Measurements from ENCODE around the gene ADAD2. TPM values are rescaled to one million over a fixed set of nuclear protein-coding genes. Genes with fewer than 3 reads are reported as not detected.

The ADAD2 gene
- total RNA-seq, 1 donor from 2014 or later: not detected

GRCh38 chr16:84236671-84237070 lies 45.7 kb downstream of the ADAD2 start:
- H3K9me3 ChIP-seq (ENCODE audit: insufficient read depth, low read depth, low read length): no peaks in the 10 kb centered on the region
- Mint-ChIP-seq H3K4me1 (ENCODE audit: low read depth, unreplicated experiment) (no peaks in the 10 kb centered on the region), H3K27ac (ENCODE audit: unreplicated experiment) (no peak overlapping the region), H3K27me3 (ENCODE audit: low read depth, unreplicated experiment) (peaks cover 70% of the 10 kb centered on the region), H3K4me3 (ENCODE audit: unreplicated experiment) (no peak overlapping the region), H3K9me3 (ENCODE audit: unreplicated experiment) (no peaks in the 10 kb centered on the region), H3K36me3 (ENCODE audit: low read depth, unreplicated experiment) (no peaks in the 10 kb centered on the region)
- H3K4me3 ChIP-seq (ENCODE audit: insufficient read depth, low read depth, low read length): no peak overlapping the region
- no peak overlapping the region for H3K9ac ChIP-seq (ENCODE audit: low read length)
- FAIRE-seq (no peak), DNase-seq (ENCODE audit: low read depth) (no peak)
- TF ChIP-seq, protein P1, sequence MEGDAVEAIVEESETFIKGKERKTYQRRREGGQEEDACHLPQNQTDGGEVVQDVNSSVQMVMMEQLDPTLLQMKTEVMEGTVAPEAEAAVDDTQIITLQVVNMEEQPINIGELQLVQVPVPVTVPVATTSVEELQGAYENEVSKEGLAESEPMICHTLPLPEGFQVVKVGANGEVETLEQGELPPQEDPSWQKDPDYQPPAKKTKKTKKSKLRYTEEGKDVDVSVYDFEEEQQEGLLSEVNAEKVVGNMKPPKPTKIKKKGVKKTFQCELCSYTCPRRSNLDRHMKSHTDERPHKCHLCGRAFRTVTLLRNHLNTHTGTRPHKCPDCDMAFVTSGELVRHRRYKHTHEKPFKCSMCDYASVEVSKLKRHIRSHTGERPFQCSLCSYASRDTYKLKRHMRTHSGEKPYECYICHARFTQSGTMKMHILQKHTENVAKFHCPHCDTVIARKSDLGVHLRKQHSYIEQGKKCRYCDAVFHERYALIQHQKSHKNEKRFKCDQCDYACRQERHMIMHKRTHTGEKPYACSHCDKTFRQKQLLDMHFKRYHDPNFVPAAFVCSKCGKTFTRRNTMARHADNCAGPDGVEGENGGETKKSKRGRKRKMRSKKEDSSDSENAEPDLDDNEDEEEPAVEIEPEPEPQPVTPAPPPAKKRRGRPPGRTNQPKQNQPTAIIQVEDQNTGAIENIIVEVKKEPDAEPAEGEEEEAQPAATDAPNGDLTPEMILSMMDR (IDR thresholded peaks at IDR 0.05; ENCODE audit: insufficient read depth, low read depth, low read length): no peak
- no peak for TF ChIP-seq EZH2 (IDR thresholded peaks at IDR 0.05; ENCODE audit: insufficient read depth, low read length)
- H3K27ac ChIP-seq (ENCODE audit: low read depth, low read length): no peak overlapping the region
- H3K79me2 ChIP-seq (ENCODE audit: insufficient read depth, low read length): no peaks in the 10 kb centered on the region
- H3K27me3 ChIP-seq (ENCODE audit: insufficient read depth, low read length): peaks cover 16% of the 10 kb centered on the region
- no peaks in the 10 kb centered on the region for H4K20me1 ChIP-seq (ENCODE audit: insufficient read depth, low read length)
- no peaks in the 10 kb centered on the region for H3K36me3 ChIP-seq (ENCODE audit: insufficient read depth, low read length)
- no peak overlapping the region for H2AFZ ChIP-seq (ENCODE audit: low read depth, low read length)
- H3K4me1 ChIP-seq (ENCODE audit: insufficient read depth, low read length): no peaks in the 10 kb centered on the region
- no peak overlapping the region for H3K4me2 ChIP-seq (ENCODE audit: low read length)

GRCh38 chr16:84237994-84238750 lies 47.2 kb downstream of the ADAD2 start:
- H3K9me3 Mint-ChIP-seq (ENCODE audit: unreplicated experiment): no peaks in the 10 kb centered on the region

More at GRCh38 chr16:84237994-84238750, 47.2 kb downstream of the ADAD2 start:
- H3K4me1 Mint-ChIP-seq (ENCODE audit: low read depth, unreplicated experiment): no peaks in the 10 kb centered on the region
- Histone ChIP-seq H3K27me3 (ENCODE audit: insufficient read depth, low read length) (peaks cover 22% of the 10 kb centered on the region), H3K36me3 (ENCODE audit: insufficient read depth, low read length) (no peaks in the 10 kb centered on the region), H3K4me1 (ENCODE audit: insufficient read depth, low read length) (no peaks in the 10 kb centered on the region), H3K9ac (ENCODE audit: low read length) (no peak overlapping the region), H3K9me3 (ENCODE audit: insufficient read depth, low read depth, low read length) (no peaks in the 10 kb centered on the region), H4K20me1 (ENCODE audit: insufficient read depth, low read length) (no peaks in the 10 kb centered on the region), H3K79me2 (ENCODE audit: insufficient read depth, low read length) (no peaks in the 10 kb centered on the region), H3K27ac (ENCODE audit: low read depth, low read length) (no peak overlapping the region), H2AFZ (ENCODE audit: low read depth, low read length) (no peak overlapping the region), H3K4me3 (ENCODE audit: insufficient read depth, low read depth, low read length) (no peak overlapping the region), H3K4me2 (ENCODE audit: low read length) (no peak overlapping the region)
- peaks cover 4% of the 10 kb centered on the region for H3K36me3 Mint-ChIP-seq (ENCODE audit: low read depth, unreplicated experiment)
- peaks cover 65% of the 10 kb centered on the region for H3K27me3 Mint-ChIP-seq (ENCODE audit: low read depth, unreplicated experiment)
- FAIRE-seq: no peak
- H3K4me3 Mint-ChIP-seq (ENCODE audit: unreplicated experiment): no peak overlapping the region
- TF ChIP-seq, protein P1 (IDR thresholded peaks at IDR 0.05; ENCODE audit: insufficient read depth, low read depth, low read length): no peak
- TF ChIP-seq EZH2 (IDR thresholded peaks at IDR 0.05; ENCODE audit: insufficient read depth, low read length): no peak
- H3K27ac Mint-ChIP-seq (ENCODE audit: unreplicated experiment): no peak overlapping the region
- DNase-seq (ENCODE audit: low read depth): no peak

All from astrocyte (in vitro differentiated cells and primary cell).